ENCODE data around the gene FMO2. TPM values are rescaled to one million over a fixed set of nuclear protein-coding genes. Genes with fewer than 3 reads are reported as not detected.

The FMO2 gene
- total RNA-seq, 1 experiment from 2014 or later: not detected

- no peak for DNase-seq (ENCODE audit: low read depth)
- in situ Hi-C loops (cut with HindIII; ENCODE audit: low pct_unique_long_range_greater_than_20kb, low sequenced_read_pairs): no loop called here
Observed at GRCh38 chr1:171247501-171247900, 62.4 kb downstream of the FMO2 start.

- in situ Hi-C loops (cut with HindIII; ENCODE audit: low pct_unique_long_range_greater_than_20kb, low sequenced_read_pairs): no loop called here
- DNase-seq (ENCODE audit: low read depth): no peak
Observed at GRCh38 chr1:171248302-171248701, 63.2 kb downstream of the FMO2 start, which contains the start of gene FMO1. Gene FMO1 (plus strand): TSS chr1:171248494. CDS start chr1:171258088, 9,594 bp downstream.

- in situ Hi-C loops (cut with HindIII; ENCODE audit: low pct_unique_long_range_greater_than_20kb, low sequenced_read_pairs): no loop called here
- DNase-seq (ENCODE audit: low read depth): no peak
Observed at GRCh38 chr1:171248841-171249240, 63.7 kb downstream of the FMO2 start.

- DNase-seq (ENCODE audit: low read depth): no peak
- in situ Hi-C loops (cut with HindIII; ENCODE audit: low pct_unique_long_range_greater_than_20kb, low sequenced_read_pairs): no loop called here
Observed at GRCh38 chr1:171250263-171250662, 65.2 kb downstream of the FMO2 start.

GRCh38 chr1:171251042-171251951 is 66.2 kb downstream of the FMO2 start:
- in situ Hi-C loops (cut with HindIII; ENCODE audit: low pct_unique_long_range_greater_than_20kb, low sequenced_read_pairs): no loop called here
- no peak for DNase-seq (ENCODE audit: low read depth)

GRCh38 chr1:171251952-171252300 is 66.8 kb downstream of the FMO2 start:
- in situ Hi-C loops (cut with HindIII; ENCODE audit: low pct_unique_long_range_greater_than_20kb, low sequenced_read_pairs): no loop called here
- DNase-seq (ENCODE audit: low read depth): no peak

- no peak for DNase-seq (ENCODE audit: low read depth)
- in situ Hi-C loops (cut with HindIII; ENCODE audit: low pct_unique_long_range_greater_than_20kb, low sequenced_read_pairs): no loop called here
Observed at GRCh38 chr1:171252482-171252881, 67.4 kb downstream of the FMO2 start.

GRCh38 chr1:171254859-171255258 is 69.8 kb downstream of the FMO2 start:
- DNase-seq (ENCODE audit: low read depth): no peak
- in situ Hi-C loops (cut with HindIII; ENCODE audit: low pct_unique_long_range_greater_than_20kb, low sequenced_read_pairs): no loop called here

- in situ Hi-C loops (cut with HindIII; ENCODE audit: low pct_unique_long_range_greater_than_20kb, low sequenced_read_pairs): no loop called here
- DNase-seq (ENCODE audit: low read depth): peak; percentile 17
Observed at GRCh38 chr1:171256940-171257606, 72.0 kb downstream of the FMO2 start.

GRCh38 chr1:171257607-171258076 is 72.5 kb downstream of the FMO2 start:
- in situ Hi-C loops (cut with HindIII; ENCODE audit: low pct_unique_long_range_greater_than_20kb, low sequenced_read_pairs): no loop called here
- no peak for DNase-seq (ENCODE audit: low read depth)

- DNase-seq (ENCODE audit: low read depth): no peak
- in situ Hi-C loops (cut with HindIII; ENCODE audit: low pct_unique_long_range_greater_than_20kb, low sequenced_read_pairs): no loop called here
Observed at GRCh38 chr1:171258429-171258828, 73.3 kb downstream of the FMO2 start.

- in situ Hi-C loops (cut with HindIII; ENCODE audit: low pct_unique_long_range_greater_than_20kb, low sequenced_read_pairs): no loop called here
- no peak for DNase-seq (ENCODE audit: low read depth)
Observed at GRCh38 chr1:171258943-171259342, 73.8 kb downstream of the FMO2 start.

Other genes with a start within 250 kb of the FMO2 start
- gene MROH9, start 249.8 kb upstream of the FMO2 start, total RNA-seq (2014; rRNA removed; shearing (Covaris generic); ENCODE audit: low replicate concordance): not detected in 2 replicates
- not detected in 2 replicates for gene FMO3, start 94.4 kb upstream of the FMO2 start, total RNA-seq (2014; rRNA removed; shearing (Covaris generic); ENCODE audit: low replicate concordance)
- not detected in 2 replicates for gene FMO1, start 63.2 kb downstream of the FMO2 start, total RNA-seq (2014; rRNA removed; shearing (Covaris generic); ENCODE audit: low replicate concordance)
- gene FMO4, start 128.9 kb downstream of the FMO2 start, total RNA-seq (2014; rRNA removed; shearing (Covaris generic); ENCODE audit: low replicate concordance): 0.32 and 2.0 TPM in 2 replicates

Measured in Caki2 (cell line).